Left lung (tissue), 10 donors: ENCODE measurements around the gene PRAMEF17. TPM values are rescaled to one million over a fixed set of nuclear protein-coding genes. Genes with fewer than 3 reads are reported as not detected.
"Not testable (repeated sequence)": the region's sequence is repeated elsewhere in the genome, so short reads cannot be mapped to it uniquely, and the experiment has no call there.

Experiments used
- ATAC-seq: fragments of 200-7000 bp; cut with Tn5 transposase; one replicate; pipeline ENCODE4 v1.9.1; 2020; ENCODE audit warnings: moderate library complexity
- DNase-seq, 4 donors: peaks; one replicate each; pipeline ENCODE4 v3.0.0-alpha.2; 2013 to 2020
- H3K27ac ChIP-seq, 2 donors: fragments of 200-600 bp; sonication (generic) in 1 of 2; one replicate each; pipeline versions ENCODE4 v1.5.0 to v1.8.0; 2020 to 2021
- H3K27me3 ChIP-seq, 2 donors: fragments of 200-600 bp; sonication (generic) in 1 of 2; one replicate each; pipeline versions ENCODE4 v1.5.0 to v1.8.0; 2020 to 2021
- H3K36me3 ChIP-seq, 2 donors: fragments of 200-600 bp; sonication (generic) in 1 of 2; one replicate each; pipeline versions ENCODE4 v1.5.0 to v1.8.0; 2020 to 2021
- H3K4me1 ChIP-seq, 2 donors: fragments of 200-600 bp; one replicate each; pipeline ENCODE4 v1.8.0; 2021
- H3K4me3 ChIP-seq, 2 donors: fragments of 200-600 bp; sonication (generic) in 1 of 2; one replicate each; pipeline versions ENCODE4 v1.5.0 to v1.8.0; 2020 to 2021; ENCODE audit warnings: mild to moderate bottlenecking in 1 of 2
- H3K9me3 ChIP-seq, 2 donors: fragments of 200-600 bp; sonication (generic) in 1 of 2; one replicate each; pipeline versions ENCODE4 v1.5.0 to v1.8.0; 2020 to 2021
- intact Hi-C, 2 donors: fragments of 100-400 bp; cut with DNase I; formaldehyde crosslinking; loops; one replicate each; pipeline versions ENCODE4 v1.11.2 to v1.14.2; 2022
- polyA plus RNA-seq, 6 donors: library from polyadenylated mRNA; unstranded; fragments of 120-200 nt; gene quantifications; one replicate each; pipeline ENCODE4 v1.2.1, GENCODE V29; 2013; ENCODE audit not compliant: insufficient read length in 6 of 6
- total RNA-seq, 2 donors: library from RNA; stranded (reverse); fragmentation: NEBNext Ultra II Directional; extraction: Animal tissue kit (Norgen Biotek cat#: 25700); gene quantifications; one replicate each; pipeline ENCODE4 v1.2.1, GENCODE V29; 2021
- TF ChIP-seq, protein P1 (sequence below), 2 donors: fragments of 200-600 bp; sonication (generic) in 1 of 2; IDR thresholded peaks; one replicate each; pipeline versions ENCODE4 v1.5.0 to v1.8.0; 2021; ENCODE audit warnings: antibody characterized with exemption in 2 of 2
- donor health status: DM: no; HTN: yes; CAD: no.
- donor health status: DM: no; HTN: no; CAD: no.

Gene PRAMEF17
- total and polyA plus RNA-seq, 8 donors: not detected

DNA sequence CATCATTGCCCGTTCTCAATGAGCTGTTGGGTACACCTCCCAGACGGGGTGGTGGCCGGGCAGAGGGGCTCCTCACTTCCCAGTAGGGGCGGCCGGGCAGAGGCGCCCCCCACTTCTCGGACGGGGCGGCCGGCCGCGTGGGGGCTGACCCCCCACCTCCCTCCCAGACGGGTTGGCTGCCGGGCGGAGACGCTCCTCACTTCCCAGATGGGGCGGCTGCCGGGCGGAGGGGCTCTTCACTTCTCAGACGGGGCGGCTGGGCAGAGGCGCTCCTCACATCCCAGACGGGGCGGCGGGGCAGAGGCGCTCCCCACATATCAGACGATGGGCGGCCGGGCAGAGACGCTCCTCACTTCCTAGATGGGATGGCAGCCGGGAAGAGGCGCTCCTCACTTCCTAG, 5.3 kb downstream of the PRAMEF17 start:
- H3K9me3 ChIP-seq, H3K27ac ChIP-seq, DNase-seq, ATAC-seq, H3K4me3 ChIP-seq, H3K27me3 ChIP-seq, H3K36me3 ChIP-seq, intact Hi-C loops, H3K4me1 ChIP-seq: not testable (repeated sequence)

DNA sequence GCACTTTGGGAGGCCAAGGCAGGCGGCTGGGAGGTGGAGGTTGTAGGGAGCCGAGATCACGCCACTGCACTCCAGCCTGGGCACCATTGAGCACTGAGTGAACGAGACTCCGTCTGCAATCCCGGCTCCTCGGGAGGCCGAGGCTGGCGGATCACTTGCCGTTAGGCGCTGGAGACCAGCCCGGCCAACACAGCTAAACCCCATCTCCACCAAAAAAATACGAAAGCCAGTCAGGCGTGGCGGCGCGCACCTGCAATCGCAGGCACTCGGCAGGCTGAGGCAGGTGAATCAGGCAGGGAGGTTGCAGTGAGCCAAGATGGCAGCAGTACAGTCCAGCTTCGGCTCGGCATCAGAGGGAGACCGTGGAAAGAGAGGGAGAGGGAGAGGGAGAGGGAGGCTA, 5.9 kb downstream of the PRAMEF17 start:
- H3K36me3 ChIP-seq, H3K27me3 ChIP-seq, ATAC-seq, H3K4me3 ChIP-seq, H3K4me1 ChIP-seq, H3K9me3 ChIP-seq, intact Hi-C loops, H3K27ac ChIP-seq, DNase-seq: not testable (repeated sequence)

DNA sequence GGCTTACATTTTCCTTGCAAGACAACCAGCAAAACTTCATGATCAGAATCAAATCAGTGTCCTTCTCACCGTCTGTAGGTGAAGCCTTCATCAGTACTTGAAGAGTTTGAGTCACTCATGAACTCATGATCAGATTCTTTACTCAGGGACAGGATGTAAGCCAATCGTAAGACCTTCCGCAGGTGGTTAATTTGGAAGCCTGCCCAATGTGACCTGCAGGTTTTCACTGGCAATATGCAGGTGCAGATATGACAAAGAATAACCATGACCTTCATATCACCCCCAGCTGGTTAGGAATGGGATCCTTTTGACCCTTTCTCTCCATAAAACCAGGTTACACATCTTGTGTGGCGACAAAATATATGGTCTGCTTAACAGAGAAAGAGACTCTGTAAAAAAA, 18.4 kb downstream of the PRAMEF17 start:
- no peak for ATAC-seq
- DNase-seq: no peak
- H3K27me3 ChIP-seq: peaks cover 0 to 11% of the 10 kb centered on the region in 2 donors
- H3K4me1 ChIP-seq: no peaks in the 10 kb centered on the region
- intact Hi-C loops: no loop called here
- H3K27ac ChIP-seq: no peak overlapping the region
- TF ChIP-seq, protein P1, sequence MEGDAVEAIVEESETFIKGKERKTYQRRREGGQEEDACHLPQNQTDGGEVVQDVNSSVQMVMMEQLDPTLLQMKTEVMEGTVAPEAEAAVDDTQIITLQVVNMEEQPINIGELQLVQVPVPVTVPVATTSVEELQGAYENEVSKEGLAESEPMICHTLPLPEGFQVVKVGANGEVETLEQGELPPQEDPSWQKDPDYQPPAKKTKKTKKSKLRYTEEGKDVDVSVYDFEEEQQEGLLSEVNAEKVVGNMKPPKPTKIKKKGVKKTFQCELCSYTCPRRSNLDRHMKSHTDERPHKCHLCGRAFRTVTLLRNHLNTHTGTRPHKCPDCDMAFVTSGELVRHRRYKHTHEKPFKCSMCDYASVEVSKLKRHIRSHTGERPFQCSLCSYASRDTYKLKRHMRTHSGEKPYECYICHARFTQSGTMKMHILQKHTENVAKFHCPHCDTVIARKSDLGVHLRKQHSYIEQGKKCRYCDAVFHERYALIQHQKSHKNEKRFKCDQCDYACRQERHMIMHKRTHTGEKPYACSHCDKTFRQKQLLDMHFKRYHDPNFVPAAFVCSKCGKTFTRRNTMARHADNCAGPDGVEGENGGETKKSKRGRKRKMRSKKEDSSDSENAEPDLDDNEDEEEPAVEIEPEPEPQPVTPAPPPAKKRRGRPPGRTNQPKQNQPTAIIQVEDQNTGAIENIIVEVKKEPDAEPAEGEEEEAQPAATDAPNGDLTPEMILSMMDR (IDR thresholded peaks at IDR 0.05): no peak
- no peaks in the 10 kb centered on the region for H3K36me3 ChIP-seq
- no peak overlapping the region for H3K4me3 ChIP-seq
- no peaks in the 10 kb centered on the region for H3K9me3 ChIP-seq

DNA sequence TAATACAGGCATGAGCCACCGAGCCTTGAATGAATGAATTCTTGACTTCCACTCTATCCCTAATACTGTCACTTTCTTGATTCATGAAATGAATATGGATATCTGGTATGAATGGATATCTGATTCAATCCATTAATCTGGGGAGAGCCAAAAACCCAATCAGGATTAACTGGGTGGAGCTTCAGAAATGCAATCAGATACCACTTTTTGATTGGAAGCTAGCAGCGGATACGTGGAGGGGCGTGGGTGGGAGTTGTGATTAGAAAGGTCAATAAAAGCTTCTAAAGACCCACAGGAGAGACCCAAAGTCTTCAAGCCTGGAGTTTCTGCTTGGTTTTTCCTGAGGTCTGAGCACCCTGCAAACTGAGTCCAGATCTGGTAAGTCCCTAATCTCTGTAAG, 20.7 kb downstream of the PRAMEF17 start, which contains the start of gene PRAMEF20:
PRAMEF20 (plus strand) TSS at position 301 of the 400 bp plus-strand sequence. CDS start 5,905 bp downstream, outside the sequence.
- intact Hi-C loops, DNase-seq, H3K27ac ChIP-seq, ATAC-seq, H3K9me3 ChIP-seq, H3K36me3 ChIP-seq, H3K4me1 ChIP-seq, H3K4me3 ChIP-seq: not testable (repeated sequence)
- peaks cover 0 to 11% of the 10 kb centered on the region in 2 donors for H3K27me3 ChIP-seq

DNA sequence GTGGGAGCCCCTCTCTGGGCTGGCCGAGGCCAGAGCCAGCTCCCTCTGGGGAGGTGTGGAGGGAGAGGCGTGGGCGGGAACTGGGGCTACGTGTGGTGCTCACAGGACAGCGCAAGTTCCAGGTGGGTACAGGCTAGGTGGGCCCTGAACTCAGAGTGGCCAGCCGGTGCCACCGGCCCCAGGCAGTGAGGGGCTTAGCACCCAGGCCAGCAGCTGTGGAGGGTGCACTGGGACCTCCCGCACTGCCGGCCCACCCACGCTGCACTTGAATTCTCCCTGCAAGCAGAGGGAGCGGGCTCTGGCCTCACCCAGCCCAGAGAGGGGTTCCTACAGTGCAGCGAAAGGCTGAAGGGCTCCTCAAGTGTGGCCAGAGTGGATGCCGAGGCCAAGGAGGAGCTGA, 41.1 kb downstream of the PRAMEF17 start:
- intact Hi-C loops: no loop called here
- no peaks in the 10 kb centered on the region for H3K9me3 ChIP-seq
- peaks cover 0 to 29% of the 10 kb centered on the region in 2 donors for H3K27me3 ChIP-seq
- ATAC-seq: no peak
- TF ChIP-seq, protein P1 (IDR thresholded peaks at IDR 0.05): no peak
- no peak overlapping the region for H3K27ac ChIP-seq
- no peak overlapping the region for H3K4me3 ChIP-seq
- no peaks in the 10 kb centered on the region for H3K36me3 ChIP-seq
- DNase-seq: no peak
- no peaks in the 10 kb centered on the region for H3K4me1 ChIP-seq

DNA sequence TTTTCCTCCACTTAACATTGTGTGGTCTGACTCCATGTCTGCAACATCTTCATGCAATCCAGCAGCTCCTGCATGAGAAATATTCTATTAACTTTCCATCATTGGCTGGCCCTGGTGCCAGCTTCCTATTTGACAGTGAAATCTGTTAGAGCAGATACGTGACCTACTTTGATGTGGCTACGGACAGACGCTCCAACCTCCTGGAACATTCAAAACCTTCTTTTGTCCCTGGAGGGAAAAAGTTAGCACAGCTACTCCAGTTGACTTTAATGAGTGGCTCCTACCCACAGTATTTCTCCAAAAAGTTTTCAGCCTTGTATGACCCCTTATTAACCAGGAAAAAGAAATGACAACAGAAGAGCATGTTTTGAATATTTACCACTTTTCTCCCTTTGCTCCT, 42.8 kb downstream of the PRAMEF17 start:
- ATAC-seq (no peak), DNase-seq (no peak)
- Histone ChIP-seq H3K36me3 (no peaks in the 10 kb centered on the region), H3K9me3 (no peaks in the 10 kb centered on the region), H3K27ac (no peak overlapping the region), H3K27me3 (peaks cover 0 to 39% of the 10 kb centered on the region in 2 donors), H3K4me1 (no peaks in the 10 kb centered on the region), H3K4me3 (no peak overlapping the region)
- intact Hi-C loops: no loop called here
- TF ChIP-seq, protein P1 (IDR thresholded peaks at IDR 0.05): no peak

DNA sequence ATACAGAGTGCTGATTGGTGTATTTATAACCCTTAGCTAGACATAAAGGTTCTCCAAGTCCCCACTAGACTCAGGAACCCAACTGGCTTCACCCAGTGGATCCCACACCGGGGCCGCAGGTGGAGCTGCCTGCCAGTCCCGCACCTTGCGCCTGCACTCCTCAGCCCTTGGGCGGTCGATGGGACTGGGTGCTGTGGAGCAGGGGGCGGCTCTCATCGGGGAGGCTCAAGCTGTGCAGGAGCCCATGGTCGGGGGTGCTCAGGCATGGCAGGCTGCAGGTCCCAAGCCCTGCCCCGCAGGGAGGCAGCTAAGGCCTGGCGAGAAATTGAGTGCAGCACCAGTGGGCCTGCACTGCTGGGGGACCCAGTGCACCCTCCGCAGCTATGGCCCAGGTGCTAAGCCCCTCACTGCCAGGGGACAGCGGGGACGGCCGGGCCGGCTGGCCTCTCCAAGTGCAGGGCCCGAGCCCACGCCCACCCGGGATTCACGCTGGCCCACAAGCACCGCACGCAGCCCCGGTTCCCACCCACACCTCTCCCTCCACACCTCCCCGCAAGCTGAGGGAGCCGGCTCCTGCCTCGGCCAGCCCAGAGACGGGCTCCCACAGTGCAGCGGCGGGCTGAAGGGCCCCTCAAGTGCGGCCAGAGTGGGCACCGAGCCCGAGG, 44.4 kb downstream of the PRAMEF17 start:
- H3K27me3 ChIP-seq: peaks cover 0 to 30% of the 10 kb centered on the region in 2 donors
- intact Hi-C loops, H3K4me1 ChIP-seq, H3K27ac ChIP-seq, H3K9me3 ChIP-seq, ATAC-seq, DNase-seq, H3K4me3 ChIP-seq, H3K36me3 ChIP-seq: not testable (repeated sequence)
